Inflammatory macrophage treated with lipopolysaccharide for 1 hour (primary cell): ENCODE results near the gene BRCA1.
"Not testable (repeated sequence)": the region's sequence is repeated elsewhere in the genome, so short reads cannot be mapped to it uniquely, and the experiment has no call there.

Experiments used
- DNase-seq, 2 donors: peaks; one replicate each; pipeline ENCODE4 v3.0.0-alpha.2; 2020 to 2022

The BRCA1 gene

DNA sequence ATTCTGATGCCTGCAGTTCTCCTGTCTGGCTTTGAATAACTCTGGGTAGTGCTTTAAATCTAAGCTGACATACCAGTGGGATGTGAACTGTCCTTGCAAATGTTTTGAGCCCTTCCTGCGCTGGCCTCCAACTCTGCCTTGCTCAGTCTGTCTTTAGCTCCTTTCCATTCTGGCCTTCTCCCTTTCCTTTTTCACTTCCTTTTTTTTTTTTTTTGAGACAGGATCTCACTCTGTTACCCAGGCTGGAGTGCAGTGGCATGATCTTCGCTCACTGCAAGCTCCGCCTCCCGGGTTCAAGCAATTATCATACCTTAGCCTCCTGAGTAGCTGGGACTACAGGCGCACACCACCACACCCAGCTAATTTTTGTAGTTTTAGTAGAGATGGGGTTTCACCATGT is 8.3 kb upstream of the BRCA1 start:
- DNase-seq = peak in 1 of 2 donors; percentile 10

DNA sequence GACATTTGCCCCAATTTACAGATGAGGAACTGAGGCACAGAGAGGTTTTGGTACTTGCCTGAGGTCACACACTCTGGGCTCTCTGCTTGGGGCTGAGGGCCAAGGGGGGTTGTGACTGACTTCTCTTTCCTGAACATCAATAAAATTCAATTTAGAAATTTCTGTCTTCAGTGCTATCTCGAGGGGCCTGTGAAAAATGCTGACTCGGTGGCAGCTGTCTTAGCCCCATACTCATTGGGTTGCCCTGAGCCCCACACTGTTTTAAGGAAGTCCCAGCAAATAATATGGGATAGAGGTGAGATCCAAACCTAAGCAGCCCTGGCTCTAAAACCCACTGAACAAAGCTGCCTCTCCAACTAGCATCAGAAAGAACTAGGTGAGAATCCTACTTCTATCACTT is 7.0 kb upstream of the BRCA1 start:
- DNase-seq = no peak

DNA sequence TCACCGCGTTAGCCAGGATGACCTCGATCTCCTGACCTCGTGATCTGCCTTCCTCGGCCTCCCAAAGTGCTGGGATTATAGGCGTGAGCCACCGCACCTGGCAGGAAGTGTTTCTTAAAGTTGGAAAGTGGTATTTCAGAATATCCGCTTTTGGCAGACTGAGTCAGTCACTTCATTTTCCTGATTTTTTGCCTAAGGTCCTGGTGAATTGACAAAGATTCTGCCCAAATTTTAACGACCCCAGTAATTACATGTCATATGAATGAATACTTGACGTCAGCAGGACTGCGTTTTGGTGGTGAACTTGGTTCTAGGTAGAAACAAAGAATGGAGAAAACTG is 4.5 kb upstream of the BRCA1 start:
- no peak for DNase-seq

DNA sequence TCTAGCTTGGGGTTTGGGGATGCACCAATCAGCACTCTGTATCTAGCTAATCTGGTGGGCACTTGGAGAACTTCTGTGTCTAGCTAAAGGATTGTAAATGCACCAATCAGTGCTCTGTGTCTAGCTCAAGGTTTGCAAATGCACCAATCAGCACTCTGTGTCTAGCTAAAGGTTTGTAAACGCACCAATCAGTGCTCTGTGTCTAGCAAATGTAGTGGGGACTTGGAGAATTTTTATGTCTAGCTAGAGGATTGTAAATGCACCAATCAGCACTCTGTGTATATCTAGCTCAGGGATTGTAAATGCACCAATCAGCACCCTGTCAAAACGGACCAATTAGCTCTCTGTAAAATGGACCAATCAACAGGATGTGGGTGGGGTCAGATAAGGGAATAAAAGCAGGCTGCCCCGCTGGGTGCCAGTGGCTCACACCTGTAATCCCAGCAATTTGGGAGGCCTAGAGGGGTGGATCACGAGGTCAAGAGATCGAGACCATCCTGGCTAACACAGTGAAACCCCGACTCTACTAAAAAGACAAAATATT is 2.2 kb upstream of the BRCA1 start:
- not testable (repeated sequence) for DNase-seq

DNA sequence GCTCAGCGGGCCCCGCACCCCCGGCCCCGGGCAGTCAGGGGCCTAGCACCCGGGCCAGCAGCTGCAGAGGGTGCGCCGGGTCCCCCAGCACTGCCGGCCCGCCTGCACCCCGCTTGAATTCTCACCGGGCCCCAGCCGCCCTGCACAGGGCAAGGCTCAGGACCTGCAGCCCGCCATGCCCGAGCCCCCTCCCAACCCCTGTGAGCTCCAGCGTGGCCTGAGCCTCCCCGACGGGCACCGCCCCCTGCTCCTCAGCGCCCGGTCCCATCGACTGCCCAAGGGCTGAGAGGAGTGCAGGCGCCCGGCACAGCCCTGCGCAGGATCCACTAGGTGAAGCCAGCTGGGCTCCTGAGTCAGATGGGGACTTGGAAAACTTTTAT is 1.7 kb upstream of the BRCA1 start:
- DNase-seq = no peak

DNA sequence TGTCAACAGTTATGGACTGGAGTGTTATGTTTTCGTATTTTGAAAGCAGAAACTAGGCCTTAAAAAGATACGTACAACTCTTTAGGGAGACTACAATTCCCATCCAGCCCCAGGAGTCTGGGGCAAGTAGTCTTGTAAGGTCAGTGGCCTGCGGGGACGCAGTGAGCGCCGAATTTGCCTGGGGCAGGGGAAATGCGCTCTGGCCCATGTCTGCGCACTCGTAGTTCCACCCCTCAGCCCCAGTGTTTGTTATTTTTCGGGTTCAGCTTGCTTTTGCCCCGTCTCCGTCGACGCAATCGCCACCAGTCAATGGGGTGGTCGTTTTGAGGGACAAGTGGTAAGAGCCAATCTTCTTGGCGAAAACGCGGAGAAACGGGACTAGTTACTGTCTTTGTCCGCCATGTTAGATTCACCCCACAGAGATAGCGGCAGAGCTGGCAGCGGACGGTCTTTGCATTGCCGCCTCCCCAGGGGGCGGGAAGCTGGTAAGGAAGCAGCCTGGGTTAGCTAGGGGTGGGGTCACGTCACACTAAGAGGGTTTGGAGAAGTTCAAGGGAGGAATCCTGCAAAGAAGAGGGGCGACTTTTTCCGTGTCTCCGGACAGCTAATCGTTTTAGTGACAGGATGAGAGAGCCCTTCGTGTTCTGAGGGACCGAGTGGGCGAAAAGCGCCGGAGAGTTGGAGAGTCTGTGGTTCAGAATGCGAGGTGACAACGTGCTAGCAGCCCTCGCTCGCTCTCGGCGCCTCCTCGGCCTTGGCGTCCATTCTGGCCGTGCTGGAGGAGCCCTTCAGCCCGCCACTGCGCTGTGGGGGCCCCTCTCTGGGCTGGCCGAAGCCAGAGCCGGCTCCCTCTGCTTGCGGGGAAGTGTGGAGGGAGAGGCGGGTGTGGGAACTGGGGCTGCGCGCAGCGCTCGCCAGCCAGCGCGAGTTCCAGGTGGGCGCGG is 1.1 kb upstream of the BRCA1 start:
- DNase-seq = no peak

DNA sequence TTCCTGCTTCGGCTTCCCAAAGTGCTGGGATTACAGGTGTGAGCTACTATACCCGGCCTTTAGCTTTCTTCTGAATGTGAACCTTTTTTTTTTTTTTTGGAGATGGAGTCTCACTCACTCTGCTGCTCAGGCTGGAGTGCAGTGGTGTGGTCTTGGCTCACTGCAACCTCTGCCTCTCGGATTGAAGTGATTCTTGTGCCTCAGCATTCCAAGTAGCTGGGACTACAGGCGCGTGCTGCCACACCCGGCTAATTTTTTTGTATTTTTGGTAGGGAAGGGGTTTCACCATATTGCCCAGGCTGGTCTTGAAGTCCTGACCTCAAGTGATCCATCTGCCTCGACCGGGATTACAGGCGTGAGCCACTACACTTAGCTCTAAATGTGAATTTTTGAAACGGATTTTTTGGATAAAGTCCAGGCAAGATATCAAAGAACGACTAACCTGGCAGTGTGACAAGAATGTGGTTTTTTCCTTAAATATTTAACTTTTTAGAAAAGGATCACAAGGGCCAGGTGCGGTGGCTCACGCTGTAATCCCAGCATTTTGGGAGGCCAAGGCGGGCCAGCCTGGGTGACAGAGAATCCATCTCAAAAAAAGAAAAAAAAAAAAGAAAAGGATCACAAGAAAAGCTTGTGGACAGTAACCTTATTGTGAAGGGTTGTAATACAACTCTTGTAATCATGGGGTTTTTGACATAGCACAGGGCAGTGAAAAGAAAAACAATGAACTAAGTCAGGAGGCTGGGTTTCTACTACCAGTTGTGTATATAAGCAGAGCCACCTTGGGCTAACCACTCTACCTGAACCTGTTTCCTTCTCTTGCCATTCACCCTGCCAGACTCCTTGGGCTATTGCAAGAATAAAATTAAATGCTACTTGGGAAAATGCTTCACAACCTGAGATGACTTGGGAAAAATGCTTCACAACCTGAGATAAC is 6.2 kb downstream of the BRCA1 start:
- no peak for DNase-seq

DNA sequence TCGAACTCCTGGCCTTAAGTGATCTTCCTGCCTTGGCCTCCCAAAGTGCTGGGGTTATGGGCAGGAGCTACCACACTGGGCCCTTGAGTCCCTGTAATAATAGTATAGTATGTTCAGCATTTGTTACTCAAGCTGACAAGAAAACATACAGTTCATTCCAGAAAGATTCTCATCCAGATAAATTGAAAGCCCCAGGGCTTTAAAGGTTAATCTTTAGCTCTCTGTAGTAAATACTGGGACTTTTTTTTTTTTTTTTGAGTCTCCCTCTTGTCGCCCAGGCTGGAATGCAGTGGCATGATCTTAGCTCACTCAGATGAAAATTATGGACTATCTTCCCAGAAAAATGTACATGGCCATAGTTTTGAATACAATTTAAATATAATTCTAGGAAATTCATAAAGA is 11.0 kb downstream of the BRCA1 start:
- no peak for DNase-seq

DNA sequence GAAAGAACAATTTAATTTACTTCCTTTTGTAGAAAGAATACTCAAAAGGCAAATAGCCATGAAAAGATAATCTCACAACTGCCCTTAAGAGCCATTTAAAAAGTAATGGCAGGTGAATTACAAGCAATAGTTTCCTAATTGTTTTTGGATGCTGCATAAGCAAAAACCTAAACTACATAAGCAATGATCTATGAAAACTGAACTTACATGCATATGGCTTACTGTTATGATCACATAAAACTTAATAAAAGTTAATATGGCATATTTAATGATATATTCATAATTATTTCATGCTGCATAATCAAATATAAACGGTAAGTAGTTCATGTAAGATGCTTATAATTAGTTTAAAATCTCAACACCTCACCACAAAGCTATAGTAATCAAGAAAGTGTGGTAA is 18.6 kb downstream of the BRCA1 start:
- no peak for DNase-seq

DNA sequence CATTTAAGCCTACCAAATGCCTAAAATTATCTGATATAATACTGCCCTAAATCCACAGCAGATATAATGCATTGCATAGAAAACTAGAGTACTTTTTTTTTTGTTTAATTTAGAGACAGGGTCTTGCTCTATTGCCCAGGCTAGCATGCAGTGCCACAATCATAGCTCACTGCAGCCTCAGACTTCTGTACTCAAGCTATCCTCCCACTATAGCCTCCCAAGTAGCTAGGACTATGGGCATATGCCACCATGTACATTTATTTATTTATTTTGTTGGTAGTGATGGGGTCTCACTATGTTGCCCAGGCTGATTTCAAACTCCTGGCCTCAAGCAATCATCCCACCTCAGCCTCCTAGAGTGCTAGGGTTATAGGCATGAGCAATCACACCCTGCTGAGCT is 20.0 kb downstream of the BRCA1 start:
- no peak for DNase-seq

DNA sequence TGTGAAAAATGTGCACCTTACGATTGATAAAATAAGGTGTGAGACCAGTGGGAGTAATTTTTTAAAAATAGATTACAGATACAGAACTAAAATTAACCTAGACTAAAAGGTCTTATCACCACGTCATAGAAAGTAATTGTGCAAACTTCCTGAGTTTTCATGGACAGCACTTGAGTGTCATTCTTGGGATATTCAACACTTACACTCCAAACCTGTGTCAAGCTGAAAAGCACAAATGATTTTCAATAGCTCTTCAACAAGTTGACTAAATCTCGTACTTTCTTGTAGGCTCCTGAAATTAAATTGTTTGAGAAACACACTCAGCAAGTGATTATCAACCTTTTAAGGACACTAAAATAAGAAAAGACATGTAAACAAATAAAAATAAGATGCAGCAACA is 20.5 kb downstream of the BRCA1 start:
- no peak for DNase-seq

DNA sequence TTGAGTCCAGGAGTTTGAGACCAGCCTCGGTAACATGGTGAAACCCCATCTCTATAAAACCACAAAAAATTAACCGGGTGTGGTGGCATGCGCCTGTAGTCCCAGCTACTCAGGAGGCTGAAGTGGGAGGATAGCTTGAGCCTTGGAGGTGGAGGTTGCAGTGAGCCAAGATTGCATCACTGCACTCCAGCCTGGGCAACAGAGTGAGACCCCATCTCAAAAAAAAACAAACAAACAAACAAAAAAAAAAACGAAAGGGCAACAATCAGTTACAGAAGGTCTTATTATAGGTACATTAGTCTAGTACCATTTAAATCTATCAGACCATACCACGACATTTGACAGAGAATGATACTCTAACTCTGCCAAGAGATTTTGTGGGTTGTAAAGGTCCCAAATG is 29.8 kb downstream of the BRCA1 start:
- DNase-seq = not testable (repeated sequence)

DNA sequence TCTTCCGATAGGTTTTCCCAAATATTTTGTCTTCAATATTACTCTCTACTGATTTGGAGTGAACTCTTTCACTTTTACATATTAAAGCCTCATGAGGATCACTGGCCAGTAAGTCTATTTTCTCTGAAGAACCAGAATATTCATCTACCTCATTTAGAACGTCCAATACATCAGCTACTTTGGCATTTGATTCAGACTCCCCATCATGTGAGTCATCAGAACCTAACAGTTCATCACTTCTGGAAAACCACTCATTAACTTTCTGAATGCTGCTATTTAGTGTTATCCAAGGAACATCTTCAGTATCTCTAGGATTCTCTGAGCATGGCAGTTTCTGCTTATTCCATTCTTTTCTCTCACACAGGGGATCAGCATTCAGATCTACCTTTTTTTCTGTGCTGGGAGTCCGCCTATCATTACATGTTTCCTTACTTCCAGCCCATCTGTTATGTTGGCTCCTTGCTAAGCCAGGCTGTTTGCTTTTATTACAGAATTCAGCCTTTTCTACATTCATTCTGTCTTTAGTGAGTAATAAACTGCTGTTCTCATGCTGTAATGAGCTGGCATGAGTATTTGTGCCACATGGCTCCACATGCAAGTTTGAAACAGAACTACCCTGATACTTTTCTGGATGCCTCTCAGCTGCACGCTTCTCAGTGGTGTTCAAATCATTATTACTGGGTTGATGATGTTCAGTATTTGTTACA is 30.9 kb downstream of the BRCA1 start:
- DNase-seq = no peak

DNA sequence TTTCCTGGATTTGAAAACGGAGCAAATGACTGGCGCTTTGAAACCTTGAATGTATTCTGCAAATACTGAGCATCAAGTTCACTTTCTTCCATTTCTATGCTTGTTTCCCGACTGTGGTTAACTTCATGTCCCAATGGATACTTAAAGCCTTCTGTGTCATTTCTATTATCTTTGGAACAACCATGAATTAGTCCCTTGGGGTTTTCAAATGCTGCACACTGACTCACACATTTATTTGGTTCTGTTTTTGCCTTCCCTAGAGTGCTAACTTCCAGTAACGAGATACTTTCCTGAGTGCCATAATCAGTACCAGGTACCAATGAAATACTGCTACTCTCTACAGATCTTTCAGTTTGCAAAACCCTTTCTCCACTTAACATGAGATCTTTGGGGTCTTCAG is 32.3 kb downstream of the BRCA1 start:
- no peak for DNase-seq

DNA sequence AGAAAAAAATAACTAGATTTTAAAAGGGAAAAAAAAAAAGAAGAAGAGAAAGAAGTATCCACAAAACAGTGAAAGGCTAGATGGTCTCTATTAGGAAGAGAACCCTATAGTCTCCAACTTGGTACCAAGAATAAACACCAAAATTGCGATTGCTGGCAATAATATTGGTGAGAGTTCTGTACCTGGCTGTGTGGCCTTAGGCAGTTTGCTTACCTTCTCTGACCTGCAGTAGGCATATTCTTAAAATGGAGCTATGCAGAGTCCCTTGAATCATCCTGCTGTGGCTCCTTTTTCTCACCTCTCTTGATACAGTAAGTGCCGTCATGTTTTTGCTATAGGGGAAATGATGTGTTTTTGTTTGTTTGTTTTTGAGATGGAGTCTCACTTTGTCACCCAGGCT is 35.1 kb downstream of the BRCA1 start:
- no peak for DNase-seq

DNA sequence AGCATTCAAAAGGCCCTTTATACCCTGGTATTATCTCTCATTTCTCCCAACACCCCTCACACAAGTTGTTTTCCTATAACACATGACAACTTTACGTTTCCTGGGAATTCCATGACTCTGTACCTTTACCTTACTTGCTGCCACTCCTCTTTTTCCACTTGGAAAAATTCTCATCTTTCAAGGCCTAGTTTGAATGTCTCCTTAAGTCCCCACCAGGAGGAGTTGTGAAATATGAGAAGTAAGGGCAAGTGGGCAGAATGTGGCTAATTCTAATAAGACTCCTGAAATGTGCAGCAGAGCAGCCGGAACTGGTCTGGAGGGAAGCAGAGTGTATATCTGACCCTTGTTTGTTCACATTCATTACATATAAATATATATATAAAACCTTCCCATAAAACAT is 39.7 kb downstream of the BRCA1 start:
- no peak for DNase-seq

DNA sequence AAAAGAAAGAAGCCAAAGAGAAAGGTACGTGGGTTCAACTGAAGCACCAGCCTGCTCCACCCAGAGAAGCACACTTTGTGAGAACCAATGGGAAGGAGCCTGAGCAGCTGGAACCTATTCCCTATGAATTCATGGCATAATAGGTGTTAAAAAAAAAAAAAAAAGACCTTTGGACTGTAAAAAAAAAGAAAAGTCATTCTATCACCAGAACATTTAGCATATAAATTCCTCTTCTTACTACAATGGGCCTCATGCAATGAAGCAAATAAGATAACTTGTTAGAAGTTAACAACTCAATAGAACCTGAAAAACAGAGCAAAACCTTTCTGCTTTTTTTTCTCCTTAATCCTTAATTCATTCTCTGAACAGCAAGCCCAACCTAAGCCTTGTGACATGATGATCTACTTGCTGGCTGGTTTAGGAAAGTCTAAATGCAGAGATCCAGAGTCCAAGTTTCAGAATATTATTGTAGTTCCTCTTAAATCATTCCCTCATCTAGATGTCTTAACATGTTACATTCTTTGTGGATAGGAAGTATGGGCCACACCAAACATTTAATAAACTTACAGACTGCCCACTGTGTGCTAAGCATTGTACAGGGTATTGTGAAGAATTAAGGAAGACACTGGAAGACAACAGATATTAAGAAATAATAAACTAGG is 45.4 kb downstream of the BRCA1 start:
- DNase-seq = no peak

DNA sequence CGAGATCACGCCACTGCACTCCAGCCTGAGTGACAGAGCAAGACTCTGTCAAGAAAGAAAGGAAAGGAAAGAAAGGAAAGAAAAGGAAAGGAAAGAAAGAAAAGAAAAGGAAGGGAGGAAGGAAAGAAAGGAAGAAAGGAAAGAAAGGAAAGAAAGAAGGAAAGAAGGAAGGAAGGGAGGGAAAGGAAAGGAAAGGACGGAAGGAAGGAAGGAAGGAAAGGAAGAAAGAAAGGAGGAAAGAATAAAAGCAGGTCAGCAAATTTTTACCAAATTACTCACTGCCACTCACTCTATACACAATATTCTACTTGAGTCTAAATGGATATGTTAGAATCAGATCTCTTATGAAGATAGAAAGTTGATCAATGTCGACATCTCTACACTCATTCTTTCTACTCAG is 50.3 kb downstream of the BRCA1 start:
- DNase-seq = no peak

DNA sequence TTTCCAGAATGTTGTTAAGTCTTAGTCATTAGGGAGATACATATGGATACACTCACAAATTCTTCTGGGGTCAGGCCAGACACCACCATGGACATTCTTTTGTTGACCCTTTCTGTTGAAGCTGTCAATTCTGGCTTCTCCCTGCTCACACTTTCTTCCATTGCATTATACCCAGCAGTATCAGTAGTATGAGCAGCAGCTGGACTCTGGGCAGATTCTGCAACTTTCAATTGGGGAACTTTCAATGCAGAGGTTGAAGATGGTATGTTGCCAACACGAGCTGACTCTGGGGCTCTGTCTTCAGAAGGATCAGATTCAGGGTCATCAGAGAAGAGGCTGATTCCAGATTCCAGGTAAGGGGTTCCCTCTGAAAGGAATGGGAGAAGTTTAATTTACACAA is 54.3 kb downstream of the BRCA1 start:
- DNase-seq = no peak

DNA sequence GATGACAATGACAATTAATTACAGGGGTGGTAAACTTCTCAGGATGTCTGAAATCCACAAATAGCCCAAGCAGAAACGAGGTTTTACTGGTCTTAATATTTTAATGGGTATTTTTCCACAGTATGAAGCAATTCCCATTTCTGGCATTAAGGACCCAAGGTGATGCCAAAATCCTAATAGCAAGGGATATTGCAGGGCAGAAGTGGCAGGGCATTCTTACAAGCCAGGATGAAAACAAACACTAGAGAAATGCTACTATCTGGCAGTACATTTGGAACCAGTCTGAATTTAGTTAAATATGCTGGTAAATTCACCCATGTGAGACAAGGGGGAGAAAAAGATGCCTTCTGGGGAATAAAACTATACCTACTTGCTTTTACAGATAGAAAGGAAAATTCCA is 54.9 kb downstream of the BRCA1 start:
- no peak for DNase-seq

DNA sequence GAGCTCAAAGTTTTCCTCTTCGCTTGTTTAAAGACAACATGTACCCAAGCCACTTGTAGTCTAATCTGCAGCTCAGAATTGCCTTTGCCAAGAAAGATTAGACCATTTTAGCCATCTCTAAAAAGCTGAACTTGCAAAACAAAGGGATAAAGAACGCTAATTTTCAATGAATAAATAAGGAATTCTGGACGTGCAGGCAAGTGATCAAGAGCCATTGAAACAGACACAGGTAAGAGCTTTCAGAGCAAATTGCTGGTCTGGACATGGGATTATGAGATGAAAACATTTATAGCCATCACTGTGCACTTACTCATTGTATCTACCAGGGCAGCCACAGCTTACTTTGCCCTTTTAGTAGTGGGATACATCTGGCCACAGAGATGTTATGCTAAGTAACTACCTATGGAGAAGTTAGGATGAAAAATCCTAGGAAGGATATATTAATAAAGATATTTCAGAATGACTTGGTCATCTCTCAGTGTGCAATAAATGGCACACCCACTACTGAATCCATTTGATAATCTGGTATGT is 55.7 kb downstream of the BRCA1 start:
- DNase-seq = no peak
